DMS53 treated with DMSO at 0.1 percent for 48 hours (cell line): ENCODE measurements around the gene PDE6B.
A peak's percentile ranks its signal among the peaks of the same experiment; 100 is the strongest.
"Not testable (repeated sequence)": the region's sequence is repeated elsewhere in the genome, so short reads cannot be mapped to it uniquely, and the experiment has no call there.

Source experiments
- DNase-seq: peaks from one replicate; lab custom pipeline; 2025; ENCODE audit not compliant: unreplicated experiment; lab: John Stamatoyannopoulos, UW

The PDE6B gene

DNA sequence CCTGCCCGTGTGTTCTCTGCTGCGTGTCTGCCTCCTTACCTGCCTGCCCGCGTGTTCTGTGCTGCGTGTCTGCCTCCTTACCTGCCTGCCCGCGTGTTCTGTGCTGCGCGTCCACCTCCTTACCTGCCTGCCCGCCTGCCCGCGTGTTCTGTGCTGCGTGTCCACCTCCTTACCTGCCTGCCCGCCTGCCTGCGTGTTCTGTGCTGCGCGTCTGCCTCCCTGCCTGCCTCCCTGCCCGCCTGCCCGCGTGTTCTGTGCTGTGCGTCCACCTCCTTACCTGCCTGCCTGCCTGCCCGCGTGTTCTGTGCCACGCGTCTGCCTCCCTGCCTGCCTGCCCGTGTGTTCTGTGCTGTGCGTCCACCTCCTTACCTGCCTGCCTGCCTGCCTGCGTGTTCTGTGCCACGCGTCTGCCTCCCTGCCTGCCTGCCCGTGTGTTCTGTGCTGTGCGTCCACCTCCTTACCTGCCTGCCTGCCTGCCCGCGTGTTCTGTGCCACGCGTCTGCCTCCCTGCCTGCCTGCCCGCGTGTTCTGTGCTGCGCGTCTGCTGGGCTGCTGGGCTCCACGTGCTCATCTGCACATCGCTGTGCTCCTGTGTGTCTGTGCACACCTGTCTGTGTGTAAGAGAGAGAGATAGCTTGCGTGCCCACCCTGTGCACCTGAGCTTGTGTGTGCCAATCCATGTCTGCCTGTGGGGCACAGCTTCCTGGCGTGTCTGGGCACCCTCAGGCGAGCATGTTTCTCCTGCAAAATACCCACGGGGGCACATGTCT, 9.9 kb downstream of the PDE6B start:
- DNase-seq, result not testable (repeated sequence)

DNA sequence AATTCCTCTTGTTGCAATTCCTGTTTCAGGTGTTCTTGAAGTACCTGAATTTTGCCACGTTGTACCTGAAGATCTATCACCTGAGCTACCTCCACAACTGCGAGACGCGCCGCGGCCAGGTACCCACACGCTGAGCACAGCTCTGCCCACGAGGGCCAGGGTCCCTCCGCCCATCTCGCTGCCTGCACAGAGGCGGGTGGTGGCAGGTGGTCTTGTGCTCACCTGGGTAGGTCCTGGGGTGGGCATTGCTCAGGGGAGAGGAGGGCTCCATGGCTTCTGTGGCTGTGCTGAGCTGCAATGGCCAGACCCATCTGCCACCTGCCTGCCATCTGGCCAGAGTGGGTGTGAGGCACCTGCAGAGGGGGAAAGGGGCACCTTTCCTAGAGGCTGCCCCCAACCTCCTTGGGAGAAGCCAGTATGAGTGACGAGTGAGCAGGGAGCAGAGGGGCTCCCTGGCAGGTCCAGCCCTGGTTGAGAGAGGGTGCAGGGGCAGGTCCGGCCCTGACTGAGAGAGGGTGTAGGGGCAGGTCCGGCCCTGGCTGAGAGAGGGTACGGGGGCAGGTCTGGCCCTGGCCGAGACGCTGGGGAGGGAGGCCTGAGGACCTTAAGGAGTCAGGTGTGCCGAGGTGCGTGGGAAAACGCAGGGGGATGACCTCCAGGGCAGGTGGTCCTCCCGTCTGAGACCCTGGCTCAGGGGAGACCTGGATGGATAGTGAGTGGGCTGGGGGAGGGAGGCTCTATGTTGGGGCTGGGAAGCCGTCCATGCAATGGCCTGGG, 10.7 kb downstream of the PDE6B start:
- DNase-seq, result no peak

DNA sequence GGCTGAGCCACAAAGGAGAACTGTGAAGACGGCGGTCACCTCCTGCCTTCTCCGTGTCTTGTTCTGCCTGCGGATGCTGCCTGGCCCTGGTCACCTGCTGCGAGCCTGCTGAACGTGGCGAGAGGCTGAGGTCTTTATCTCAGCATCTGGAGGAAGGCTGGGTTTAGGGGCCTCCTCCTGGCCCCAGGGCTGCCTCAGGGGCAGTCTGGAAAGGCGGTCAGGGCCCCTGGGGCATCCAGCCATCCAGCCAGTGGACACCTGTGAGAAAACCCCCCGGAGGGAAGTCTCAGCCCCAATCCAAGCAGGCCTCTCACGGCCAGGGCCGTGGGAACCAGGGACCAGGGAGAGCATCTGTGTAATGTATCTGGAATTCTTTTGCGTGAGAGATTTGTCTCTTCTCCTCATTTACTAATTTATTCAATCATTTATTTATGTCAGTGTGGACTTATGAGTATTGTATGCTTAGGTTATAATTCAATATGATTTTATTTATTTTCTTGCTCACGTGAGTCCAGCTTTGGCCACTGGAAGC, 11.3 kb downstream of the PDE6B start:
- no peak for DNase-seq

DNA sequence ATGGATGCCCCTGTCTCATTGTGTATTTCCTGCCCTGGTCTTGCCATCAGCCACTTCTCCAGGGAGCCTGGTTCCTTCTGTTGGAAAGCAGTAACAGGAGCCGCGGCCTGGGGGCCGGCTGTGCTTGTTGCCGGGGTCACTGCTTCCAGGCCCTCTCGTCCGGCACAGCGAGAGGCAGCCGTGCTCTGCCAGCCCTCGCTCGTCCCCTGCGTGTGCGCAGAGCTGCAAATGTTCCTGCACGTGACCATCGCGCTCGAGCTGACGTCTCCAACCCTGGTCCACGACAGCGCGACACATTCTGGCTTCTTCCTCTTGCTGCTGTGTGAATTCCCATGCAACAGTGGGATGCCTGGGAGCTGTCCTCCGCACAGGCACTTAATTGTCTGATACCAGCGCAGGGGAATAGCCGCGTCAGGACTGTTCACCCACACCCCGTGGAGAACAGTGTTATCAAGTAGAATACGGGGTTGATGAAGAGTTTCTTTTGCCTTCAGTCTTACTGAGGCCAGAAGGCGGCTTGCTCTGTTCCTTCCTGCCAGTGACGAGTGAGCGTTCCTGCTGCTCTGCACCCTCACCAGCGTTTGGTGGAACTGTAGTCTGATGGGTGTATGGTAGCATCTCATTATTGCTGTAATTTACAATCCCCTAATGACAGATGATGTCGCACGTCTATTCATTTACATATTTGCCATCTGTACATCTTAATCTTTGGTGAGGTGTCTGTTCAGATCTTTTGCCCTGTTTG, 12.3 kb downstream of the PDE6B start:
- DNase-seq, result no peak

DNA sequence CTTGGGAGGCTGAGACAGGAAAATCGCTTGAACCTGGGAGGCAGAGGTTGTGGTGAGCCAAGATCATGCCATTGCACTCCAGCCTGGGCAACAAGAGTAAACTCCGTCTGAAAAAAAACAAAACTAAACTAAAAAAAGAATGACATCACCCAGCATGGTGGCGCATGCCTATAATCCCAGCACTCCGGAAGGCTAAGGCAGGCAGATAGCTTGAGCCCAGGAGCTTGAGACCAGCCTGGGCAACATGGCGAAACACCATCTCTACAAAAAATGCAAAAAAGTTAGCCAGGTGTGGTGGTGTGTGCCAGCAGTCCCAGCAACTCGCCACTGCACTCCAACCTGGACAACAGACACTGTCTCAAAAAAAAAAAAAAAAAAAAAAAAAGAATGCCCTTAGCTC, 17.0 kb downstream of the PDE6B start:
- DNase-seq, result not testable (repeated sequence)

DNA sequence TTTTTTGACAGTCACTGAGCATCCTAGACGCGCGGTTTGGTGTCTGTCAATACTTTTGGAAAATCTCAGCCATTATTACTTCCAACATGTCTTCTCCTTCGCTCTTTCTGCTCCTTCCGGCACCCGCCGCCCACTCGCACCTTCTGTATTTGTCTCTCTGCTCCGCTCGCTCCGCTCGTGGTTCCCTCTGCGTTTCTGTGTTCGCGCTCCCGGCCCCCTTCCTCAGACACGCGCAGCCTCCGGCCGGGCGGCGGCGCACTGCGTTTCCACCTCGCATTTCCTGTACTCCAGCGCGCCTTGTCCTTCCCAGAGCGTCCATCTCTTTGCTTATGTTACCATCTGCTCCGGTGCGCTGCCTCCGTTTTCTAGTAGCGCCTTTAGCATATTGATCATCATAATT, 21.1 kb downstream of the PDE6B start:
- no peak for DNase-seq

DNA sequence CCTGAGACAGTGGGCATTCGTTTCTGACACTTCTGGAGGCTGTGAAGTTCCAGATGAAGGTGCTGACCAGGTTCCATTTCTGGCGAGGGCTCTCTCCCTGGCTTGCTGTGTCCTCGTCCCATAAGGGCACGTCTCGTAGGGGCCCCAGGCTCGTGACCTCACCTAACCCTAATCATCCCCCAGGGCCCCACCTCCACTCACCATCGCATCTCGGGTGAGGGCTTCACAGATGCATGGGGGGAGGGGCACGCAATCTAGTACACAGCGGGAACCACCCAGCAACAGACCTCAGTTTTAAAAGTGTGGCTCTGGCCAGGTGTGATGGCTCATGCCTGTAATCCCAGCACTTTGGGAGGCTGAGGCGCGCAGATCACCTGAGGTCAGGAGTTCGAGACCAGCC, 22.1 kb downstream of the PDE6B start:
- no peak for DNase-seq

DNA sequence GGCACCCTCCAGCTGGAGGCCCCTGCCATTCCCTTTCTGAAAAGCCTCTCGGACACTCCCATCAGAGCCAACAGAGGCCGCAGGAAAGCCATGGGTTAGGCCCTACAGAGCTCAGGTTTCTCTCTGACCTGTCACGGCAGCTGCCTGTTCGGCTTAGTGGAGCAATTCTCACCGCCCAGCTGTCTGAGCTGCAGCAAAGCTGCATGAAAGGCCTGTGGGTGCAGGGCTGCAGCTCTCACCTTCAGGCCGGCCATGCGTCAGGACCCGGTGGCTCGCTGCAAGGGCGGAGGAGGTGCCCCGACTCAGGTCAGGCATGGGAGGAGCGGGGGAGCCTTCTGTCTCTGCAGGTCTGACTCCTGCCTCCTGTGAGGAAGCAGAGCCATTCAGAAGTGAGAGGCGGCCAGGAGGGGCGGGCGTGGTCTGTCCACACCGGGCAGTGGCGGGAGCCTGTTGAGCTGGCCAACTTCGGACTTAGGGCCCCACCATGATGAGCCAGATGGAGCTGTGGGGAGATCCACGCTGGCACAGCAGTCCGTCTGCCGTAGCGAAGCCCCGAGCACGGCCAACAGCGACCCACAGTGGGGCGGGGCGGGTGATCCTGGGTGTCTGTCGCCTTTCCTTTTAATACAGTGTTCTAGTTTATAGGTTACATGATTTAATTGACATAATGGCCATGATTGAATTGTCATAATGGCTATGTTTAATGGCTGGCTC, 23.4 kb downstream of the PDE6B start:
- no peak for DNase-seq

DNA sequence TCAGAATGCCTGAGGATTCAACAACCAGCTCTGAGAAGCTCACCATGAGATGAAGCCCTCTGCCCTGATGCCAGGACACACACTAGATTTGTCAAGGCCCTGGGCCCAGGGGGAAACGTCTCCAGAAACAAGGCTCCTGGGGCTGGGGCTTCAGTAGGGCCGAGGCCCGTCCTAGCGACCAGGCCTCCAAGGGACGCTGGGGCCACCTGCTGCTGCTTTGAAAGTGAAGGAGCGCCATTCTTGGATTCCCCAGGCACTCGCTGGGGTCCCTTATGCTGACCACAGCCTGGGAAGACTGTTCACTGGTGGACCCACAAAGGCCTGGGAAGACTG, 23.9 kb downstream of the PDE6B start:
- no peak for DNase-seq

DNA sequence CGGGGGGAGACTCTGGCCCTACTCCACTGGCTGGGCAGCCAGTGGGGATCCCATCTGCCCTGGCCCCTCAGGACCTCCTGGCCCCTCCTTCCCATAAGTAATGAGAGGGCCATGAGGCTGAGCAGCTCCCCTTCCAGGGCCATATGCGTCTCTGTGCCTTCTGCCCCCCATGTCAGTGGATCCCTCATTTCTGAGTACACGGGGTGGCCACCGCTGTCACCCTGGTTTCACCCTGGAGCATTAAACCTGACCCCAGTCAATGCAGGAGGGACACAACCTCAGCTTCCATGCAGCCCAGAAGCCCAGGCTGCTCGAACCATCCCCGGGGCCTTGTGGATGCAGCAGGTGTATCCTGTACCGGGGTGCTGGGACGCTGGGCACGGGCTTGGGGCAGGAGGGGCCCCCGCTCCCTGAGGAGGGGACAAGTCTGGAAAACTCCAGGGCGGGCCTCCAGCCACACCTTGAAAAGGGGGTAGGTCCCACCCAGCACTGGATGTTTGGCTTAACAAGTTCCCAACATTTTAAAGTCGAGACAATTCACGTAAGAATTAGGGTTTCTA, 24.5 kb downstream of the PDE6B start:
- no peak for DNase-seq

DNA sequence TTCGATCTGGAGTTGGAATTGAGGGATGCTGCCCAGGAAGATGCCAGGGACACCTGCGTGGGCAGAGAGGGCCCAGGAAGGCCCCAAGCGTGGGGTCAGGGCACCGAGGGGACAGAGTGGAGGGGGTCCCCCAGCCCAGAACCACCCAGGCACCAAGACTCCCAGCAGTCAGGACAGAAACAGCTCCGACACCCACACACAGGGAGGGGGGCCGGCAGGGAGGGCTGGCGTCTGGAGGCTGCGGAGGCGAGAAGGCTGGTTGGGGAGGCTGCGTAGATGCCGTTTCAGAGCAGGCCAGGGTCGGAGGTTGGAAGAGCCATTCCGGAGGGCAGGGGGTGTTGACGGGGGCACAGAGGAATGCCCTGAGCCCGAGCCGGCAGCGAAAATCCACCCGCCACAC, 25.1 kb downstream of the PDE6B start:
- no peak for DNase-seq

DNA sequence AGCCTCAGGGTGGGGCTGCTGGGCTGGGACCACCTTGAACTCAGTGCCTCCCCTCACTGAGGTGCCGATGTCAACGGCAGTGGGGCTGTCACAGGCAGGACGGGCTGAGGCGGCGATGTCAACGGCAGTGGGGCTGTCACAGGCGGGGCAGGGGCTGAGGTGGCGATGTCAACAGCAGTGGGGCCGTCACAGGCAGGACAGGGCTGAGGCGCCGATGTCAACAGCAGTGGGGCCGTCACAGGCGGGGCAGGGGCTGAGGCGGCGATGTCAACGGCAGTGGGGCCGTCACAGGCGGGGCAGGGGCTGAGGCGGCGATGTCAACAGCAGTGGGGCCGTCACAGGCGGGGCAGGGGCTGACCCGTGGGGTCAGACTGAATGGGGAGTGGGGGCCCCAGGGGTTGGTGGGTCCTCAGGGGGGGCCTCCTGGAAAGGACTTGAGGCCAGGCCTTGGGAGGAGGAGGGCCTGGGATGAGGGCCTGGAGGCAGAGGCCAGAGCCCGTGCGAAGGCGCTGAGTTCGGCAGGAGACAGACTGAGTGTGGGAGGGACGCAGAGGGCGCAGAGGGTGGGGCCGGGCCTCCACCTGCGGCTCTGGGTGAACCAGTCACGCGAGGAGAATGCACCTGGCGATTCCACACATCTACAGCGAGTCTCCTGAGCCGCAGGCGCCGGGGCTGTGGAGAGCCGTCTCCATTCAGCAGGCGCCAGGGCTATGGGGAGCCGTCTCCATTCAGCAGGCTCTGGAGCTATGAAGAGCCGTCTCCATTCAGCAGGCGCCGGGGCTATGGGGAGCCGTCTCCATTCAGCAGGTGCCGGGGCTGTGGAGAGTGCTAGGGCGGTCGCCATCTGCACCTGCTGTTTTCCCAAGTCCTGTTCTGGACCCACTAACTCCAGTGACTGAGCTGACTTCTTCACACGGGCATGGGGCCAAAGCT, 25.8 kb downstream of the PDE6B start:
- DNase-seq, result peak; percentile 93

DNA sequence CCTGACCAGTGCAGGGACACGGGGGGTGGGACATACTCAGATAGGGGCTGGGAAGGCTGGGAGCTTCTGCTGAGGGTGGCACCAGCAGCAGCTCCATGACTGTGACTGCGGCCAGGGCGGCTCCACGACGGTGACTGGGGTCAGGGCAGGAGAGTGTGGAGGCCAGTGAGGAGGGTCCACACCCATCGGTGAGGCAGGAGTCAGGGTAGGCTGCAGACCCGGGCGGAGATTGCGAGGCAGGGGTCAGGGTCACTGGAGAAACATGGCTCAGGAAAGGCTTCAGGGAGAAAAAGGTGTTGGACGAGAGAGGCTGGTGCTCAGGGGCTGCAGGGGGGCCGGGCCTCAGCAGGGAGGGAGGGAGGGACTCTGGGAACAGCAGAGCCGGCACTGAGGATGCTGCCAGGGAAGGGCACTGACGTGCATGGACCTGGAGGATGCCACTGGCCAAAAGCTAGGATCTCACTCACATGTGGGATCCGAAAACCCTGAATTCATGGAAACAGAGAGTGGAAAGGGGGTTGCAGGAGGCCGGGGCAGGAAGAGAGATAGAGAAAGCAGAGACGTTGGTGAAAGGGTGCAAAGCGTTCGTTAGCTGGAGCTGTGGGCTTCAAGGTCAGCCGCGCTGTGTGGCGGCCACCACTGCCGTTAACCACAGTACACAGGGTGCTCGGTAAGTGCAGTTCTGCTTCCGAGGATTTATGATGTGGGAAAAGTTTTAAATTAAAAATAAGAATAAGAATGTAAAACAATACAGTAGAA, 26.7 kb downstream of the PDE6B start:
- no peak for DNase-seq

DNA sequence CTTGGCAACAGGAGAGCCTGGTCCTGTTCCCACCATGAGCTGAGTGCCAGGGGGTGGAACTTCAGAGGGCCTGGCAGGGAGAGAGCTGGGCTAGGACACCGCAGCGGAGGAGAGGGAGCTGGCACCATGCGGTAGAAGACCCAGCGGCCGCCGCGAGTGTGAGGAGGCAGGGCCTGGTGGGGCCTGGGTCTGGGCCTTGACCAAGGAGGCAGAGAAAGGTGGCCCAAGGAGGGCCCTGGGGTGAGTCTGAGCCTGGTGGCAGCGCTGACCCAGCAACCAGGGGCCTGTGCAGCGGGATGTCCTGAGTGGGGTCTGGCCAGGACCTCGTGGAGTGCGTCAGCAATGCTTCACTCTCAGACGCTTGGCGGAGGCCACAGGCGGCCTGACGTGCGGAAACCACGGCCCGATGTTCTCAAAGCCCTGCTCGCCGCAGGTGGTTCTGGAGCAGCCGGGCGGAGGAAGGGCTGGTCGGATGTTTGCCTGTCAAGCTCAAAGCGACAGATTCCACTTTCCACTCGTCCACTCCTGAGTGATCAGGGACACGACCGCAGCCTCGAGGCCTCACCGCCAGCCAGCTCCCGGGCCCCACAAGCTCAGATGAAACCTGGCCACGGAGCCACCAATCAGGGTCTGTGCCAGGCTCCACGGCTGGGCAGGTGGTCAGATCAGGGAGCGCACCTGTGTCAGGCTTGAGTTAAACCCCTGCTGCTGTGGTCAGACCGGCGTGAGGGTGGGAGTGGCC, 27.9 kb downstream of the PDE6B start:
- DNase-seq, result no peak

DNA sequence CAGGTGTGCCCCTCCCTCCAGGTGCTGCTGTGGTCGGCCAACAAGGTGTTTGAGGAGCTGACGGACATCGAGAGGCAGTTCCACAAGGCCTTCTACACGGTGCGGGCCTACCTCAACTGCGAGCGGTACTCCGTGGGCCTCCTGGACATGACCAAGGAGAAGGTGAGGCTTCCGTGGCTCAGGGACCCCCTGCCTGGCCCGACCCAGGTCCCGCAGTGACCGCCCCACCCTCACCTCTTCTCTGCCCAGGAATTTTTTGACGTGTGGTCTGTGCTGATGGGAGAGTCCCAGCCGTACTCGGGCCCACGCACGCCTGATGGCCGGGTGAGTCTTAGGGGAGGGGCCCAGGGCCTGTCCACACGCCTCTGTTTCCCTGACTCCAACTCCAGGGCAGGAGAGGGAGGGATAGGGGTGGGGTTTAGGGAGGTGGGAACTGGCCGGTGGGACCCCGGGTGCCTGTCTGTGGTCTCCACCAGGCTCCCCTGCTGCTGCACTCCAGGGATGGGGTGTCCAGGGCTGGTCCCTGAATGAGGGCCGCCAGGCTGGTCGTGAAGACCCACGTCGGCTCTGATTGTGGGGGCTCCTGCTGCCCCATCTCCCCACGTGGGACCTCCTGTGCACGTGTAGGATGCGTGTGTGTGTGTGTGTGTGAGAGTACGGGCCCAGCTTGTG, 28.6 kb downstream of the PDE6B start:
- DNase-seq, result no peak

DNA sequence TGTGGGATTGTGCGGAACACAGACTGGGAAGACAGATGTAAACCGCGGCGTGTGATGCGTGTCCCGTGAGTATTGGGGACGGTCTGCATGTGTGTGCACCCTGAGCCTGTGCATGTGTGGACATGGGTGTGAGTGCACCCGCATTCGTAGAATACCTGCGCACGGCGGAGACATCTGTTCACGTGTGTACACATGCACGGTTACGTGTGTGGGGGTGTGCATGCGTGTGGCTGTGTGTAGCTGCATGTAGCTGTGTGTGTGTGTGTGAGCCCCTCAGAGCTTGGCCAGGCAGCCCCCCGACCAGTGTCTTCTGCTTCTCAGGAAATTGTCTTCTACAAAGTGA, 29.1 kb downstream of the PDE6B start:
- no peak for DNase-seq

DNA sequence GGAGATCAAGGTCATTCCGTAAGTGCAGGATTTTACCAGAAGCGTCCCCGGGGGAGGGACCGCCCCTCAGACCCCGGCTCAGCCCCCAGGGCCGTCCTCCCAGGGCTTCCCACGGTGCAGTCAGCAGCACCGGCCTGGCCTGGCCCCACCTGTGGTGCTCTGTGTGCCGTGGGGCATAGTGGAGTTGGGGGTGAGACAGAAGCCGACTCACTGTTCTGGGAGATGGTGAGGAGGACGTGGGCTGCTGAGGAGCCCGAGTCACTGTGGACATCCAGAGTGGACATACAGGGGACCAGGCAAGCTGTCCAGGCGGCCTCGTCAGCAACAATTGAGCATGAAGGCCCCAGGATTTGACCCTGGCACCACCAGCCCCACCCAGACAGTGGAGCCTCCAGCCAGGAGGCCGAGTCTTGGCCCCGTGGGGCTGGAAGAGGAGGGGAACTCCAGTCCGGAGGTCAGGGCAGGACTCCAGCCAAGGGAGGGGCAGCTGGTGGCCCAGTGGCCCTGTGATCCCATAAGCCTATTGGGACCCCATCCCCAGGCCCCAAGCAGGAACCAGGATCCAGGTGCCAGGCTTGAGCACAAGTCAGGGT, 29.6 kb downstream of the PDE6B start:
- DNase-seq, result no peak
